ENCODE results near the gene MFSD6L. TPM values are rescaled to one million over a fixed set of nuclear protein-coding genes. Genes with fewer than 3 reads are reported as not detected.

Gene MFSD6L, protein sequence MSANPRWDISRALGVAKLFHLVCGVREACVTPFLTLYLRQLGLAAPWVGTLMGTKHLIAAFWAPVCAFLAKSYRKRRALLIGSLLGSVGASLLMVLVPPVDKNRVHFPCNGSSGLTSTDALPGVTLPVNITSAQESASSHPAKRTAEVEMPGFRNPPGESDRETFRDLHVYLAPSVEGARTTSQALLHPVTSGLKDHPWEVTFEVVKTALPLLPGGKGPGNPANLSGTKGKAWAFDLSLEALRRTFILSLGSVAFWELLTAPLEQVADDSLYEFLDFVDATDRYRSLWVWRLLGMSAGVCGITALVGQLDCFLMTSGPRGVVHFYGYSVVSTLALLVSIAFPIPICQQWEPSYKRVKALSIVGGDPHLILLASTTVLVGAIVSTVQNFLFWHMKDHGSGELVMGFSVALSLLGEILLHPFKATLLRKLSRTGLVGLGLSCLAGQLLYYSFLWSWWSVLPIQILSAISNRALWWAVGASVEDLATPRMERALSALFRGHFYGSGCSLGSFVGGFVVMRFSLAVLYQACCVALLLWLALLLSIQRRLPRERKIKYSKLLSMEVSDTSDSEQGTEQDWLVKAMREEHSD
- total RNA-seq: 0.48 TPM in 1 of 2 replicates, not detected in the other

DNA sequence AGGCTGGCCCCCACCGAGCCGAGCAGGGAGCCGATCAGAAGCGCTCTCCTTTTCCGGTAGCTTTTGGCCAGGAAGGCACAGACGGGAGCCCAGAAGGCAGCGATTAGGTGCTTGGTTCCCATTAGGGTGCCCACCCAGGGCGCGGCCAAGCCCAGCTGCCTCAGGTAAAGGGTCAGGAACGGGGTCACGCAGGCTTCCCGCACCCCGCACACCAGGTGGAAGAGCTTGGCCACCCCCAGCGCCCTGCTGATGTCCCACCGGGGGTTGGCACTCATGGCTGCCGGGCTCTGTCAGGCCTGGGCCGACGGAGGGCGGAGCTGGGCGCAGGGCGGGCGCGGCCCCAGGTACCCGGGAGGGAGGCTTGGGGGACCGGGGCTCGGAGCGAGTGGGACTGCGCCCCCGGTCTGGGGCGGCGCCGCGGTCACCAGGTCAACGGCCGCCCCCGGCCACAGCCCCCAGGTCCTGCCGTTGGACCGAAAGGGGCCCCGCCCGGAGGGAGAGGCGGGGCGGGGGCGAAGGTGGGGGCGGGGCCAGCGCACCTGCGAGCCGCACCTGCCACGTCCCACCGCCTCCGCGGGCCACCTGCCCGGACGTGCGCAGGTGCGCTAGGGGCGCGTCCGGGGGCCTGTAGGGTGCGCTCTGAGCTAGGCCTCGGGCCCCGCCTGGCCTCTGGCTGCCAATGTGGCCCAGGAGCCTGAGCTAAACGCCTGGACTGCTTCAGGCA lies at the start of gene MFSD6L:
MFSD6L (minus strand) TSS at position 520 of the 724 bp plus-strand sequence; CDS start at position 275, 245 bp downstream.

DNA sequence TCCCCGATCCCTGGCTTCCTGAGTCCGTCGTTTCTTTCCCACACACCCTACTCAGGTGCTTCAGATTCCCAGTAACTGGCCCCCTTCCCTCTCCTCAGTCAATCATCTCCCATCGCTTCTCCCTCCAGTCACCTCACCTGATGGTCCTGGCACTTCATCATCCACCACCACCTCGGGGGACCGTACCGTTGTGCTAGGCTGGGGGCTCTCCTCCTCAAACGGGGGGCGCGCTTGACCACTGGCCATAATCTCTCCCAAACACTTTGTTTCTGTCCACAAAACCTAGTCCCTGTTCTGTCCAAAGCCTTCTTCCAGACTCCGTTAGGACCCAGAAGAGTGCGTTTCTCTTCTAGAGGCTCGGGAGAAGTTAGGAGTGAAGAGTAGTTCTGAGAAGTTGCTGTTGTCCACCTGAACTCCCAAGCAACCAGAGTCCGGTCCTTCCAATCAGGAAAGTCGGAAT lies 41.0 kb downstream of the MFSD6L start, which contains the start of gene SPDYE4:
SPDYE4 (minus strand) TSS at position 410 of the 460 bp plus-strand sequence; CDS start at position 246, 164 bp downstream.

Other genes starting within 250 kb of the MFSD6L start
- gene MYH10, start 168.6 kb downstream of the MFSD6L start, total RNA-seq: 33.0 and 35.9 TPM in 2 replicates
- not detected in 2 replicates for gene CCDC42, start 54.5 kb downstream of the MFSD6L start, total RNA-seq
- gene SPDYE4, start 40.8 kb downstream of the MFSD6L start, total RNA-seq: not detected in 2 replicates
- not detected in 2 replicates for gene PIK3R6, start 68.3 kb upstream of the MFSD6L start, total RNA-seq
- not detected in 2 replicates for gene PIK3R5, start 166.3 kb upstream of the MFSD6L start, total RNA-seq
- 0.21 and 4.6 TPM in 2 replicates for gene NTN1, start 222.1 kb upstream of the MFSD6L start, total RNA-seq

Data from tracheal epithelial cell (primary cell).